GM19023 (cell line): ENCODE measurements around the gene PTPRB.
A peak's percentile ranks its signal among the peaks of the same experiment; 100 is the strongest.

Experiments used
- ATAC-seq: cut with Tn5 transposase; IDR thresholded peaks from one replicate; pipeline ENCODE4 v1.9.1; 2021; ENCODE audit warnings: mild to moderate bottlenecking, moderate library complexity; ENCODE audit not compliant: unreplicated experiment

Gene PTPRB

GRCh38 chr12:70637303-70638085 lies at the start of gene PTPRB:
Gene PTPRB (minus strand): TSS chr12:70637429. CDS start chr12:70637395, 34 bp downstream.
- no peak for ATAC-seq

- no peak for ATAC-seq
Measured at GRCh38 chr12:70686907-70687306, 49.7 kb upstream of the PTPRB start.

- no peak for ATAC-seq
Measured at GRCh38 chr12:70686299-70686698, 49.1 kb upstream of the PTPRB start.

GRCh38 chr12:70683976-70684375 lies 46.7 kb upstream of the PTPRB start:
- no peak for ATAC-seq

- no peak for ATAC-seq
Measured at GRCh38 chr12:70671698-70672097, 34.5 kb upstream of the PTPRB start.

GRCh38 chr12:70670948-70671347 lies 33.7 kb upstream of the PTPRB start:
- no peak for ATAC-seq

GRCh38 chr12:70667253-70667652 lies 30.0 kb upstream of the PTPRB start:
- no peak for ATAC-seq

GRCh38 chr12:70666364-70666763 lies 29.1 kb upstream of the PTPRB start:
- ATAC-seq: no peak

- no peak for ATAC-seq
Measured at GRCh38 chr12:70664465-70664881, 27.2 kb upstream of the PTPRB start.

GRCh38 chr12:70663838-70664237 lies 26.6 kb upstream of the PTPRB start:
- no peak for ATAC-seq

GRCh38 chr12:70661466-70662161 lies 24.4 kb upstream of the PTPRB start:
- ATAC-seq: no peak

GRCh38 chr12:70660620-70661219 lies 23.5 kb upstream of the PTPRB start:
- no peak for ATAC-seq

- no peak for ATAC-seq
Measured at GRCh38 chr12:70660002-70660604, 22.9 kb upstream of the PTPRB start.

GRCh38 chr12:70659077-70659606 lies 21.9 kb upstream of the PTPRB start:
- ATAC-seq: no peak

- no peak for ATAC-seq
Measured at GRCh38 chr12:70657616-70658286, 20.5 kb upstream of the PTPRB start.

GRCh38 chr12:70652451-70652850 lies 15.2 kb upstream of the PTPRB start:
- ATAC-seq: no peak

GRCh38 chr12:70648831-70649230 lies 11.6 kb upstream of the PTPRB start:
- ATAC-seq: no peak

GRCh38 chr12:70648191-70648590 lies 11.0 kb upstream of the PTPRB start:
- ATAC-seq: no peak

GRCh38 chr12:70646850-70647249 lies 9.6 kb upstream of the PTPRB start:
- no peak for ATAC-seq

- ATAC-seq: peak; percentile 52
Measured at GRCh38 chr12:70645494-70646317, 8.5 kb upstream of the PTPRB start.
